ENCODE results near the gene MIA.

GRCh38 chr19:40768869-40769268 is 6.5 kb upstream of the MIA start:
- TF ChIP-seq, protein P1, sequence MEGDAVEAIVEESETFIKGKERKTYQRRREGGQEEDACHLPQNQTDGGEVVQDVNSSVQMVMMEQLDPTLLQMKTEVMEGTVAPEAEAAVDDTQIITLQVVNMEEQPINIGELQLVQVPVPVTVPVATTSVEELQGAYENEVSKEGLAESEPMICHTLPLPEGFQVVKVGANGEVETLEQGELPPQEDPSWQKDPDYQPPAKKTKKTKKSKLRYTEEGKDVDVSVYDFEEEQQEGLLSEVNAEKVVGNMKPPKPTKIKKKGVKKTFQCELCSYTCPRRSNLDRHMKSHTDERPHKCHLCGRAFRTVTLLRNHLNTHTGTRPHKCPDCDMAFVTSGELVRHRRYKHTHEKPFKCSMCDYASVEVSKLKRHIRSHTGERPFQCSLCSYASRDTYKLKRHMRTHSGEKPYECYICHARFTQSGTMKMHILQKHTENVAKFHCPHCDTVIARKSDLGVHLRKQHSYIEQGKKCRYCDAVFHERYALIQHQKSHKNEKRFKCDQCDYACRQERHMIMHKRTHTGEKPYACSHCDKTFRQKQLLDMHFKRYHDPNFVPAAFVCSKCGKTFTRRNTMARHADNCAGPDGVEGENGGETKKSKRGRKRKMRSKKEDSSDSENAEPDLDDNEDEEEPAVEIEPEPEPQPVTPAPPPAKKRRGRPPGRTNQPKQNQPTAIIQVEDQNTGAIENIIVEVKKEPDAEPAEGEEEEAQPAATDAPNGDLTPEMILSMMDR (IDR thresholded peaks at IDR 0.05): no peak
- no peak for TF ChIP-seq ZFX (IDR thresholded peaks at IDR 0.05; ENCODE audit: borderline replicate concordance)

All from 22Rv1 (cell line).